HG03139 (cell line): ENCODE measurements around the gene OXGR1.

Experiments
- ATAC-seq: cut with Tn5 transposase; IDR thresholded peaks from one replicate; pipeline ENCODE4 v1.9.1; 2021; ENCODE audit not compliant: unreplicated experiment

OXGR1 gene

GRCh38 chr13:96963786-96964475 is 30.3 kb downstream of the OXGR1 start:
- no peak for ATAC-seq

- ATAC-seq: no peak
Observed at GRCh38 chr13:96960379-96960778, 33.9 kb downstream of the OXGR1 start.

DNA sequence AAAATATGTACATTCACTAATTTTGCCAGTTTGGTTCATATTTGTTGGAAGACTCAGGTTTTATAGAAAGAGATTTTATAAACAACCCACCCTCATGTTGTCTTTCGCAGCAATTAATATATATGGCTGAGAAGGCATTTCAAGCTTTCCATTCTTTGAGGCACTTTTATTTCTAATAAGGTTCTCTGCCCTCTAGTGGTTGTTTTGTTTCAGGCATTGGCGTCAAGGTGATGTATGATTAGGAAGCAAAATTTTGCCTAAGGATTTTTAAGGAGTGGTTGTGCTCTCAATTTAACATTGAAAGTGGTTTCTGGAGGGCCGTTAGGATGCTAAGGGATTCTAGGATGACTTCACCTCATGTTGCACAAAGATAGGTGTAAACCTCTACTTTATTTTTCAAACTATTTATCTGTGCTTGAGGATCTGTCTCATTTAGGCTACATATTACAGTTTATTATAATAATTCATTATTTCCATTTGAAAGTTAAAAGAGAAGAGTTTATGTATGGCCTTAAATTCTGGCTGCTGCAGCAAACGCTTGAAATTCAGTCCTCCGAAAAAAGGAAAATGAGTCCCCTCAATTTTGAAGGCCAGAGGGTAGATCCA is 35.9 kb downstream of the OXGR1 start:
- ATAC-seq: no peak

GRCh38 chr13:96952595-96952994 is 41.7 kb downstream of the OXGR1 start:
- no peak for ATAC-seq

GRCh38 chr13:96948127-96948526 is 46.1 kb downstream of the OXGR1 start:
- ATAC-seq: no peak

DNA sequence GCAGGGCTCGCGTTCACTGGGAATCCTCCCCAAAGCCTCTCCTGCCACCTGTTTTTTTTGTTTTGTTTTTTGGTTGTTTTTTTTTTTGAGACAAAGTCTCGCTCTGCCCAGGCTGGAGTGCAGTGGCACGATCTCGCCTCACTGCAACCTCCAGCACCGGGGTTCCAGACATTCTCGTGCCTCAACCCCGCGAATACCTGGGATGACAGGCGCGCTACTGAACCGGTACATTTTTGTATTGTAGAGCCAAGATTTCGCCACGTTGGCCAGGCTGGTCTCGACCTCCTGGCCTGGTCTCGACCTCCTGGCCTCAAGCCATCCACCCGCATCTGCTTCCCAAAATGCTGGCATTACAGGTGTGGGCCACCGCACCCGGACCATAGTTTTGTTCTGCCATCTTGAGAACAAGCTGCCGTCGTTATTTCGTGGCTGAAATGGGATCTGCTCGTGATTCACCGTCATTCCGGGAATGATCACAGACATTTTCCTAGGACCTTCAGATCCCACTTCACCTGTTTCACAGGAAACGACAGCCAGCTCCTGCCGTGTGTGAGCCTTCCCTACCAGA is 46.8 kb downstream of the OXGR1 start:
- ATAC-seq: no peak

DNA sequence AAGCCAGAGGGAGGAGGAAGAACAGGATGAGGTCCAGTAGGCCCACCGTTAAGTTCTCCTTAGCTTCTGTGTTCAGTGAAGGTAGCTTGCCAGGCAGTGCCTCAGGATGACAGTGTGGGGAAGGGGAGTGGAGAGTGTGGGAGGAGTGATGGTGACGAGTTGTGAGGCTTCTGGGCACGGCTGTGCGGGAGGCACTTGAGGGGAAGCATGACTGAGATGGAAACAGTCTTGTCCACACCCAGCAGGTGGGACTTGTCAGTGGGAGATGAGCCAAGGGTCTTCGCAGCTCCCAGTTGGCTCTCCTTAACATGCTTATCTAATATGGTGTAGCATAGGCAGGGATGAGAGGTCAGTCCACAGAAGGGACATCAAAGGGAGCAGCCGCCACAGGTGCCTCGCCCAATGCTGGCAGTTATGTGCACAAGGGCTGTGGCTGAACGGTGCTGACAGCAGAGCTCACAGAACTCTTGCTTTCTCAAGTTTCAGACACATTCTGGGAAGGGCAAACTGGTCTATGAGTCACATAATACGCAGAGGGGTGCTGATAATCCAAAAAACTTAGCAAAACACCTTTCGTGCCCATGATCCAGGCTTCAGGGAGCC is 47.5 kb downstream of the OXGR1 start:
- ATAC-seq: no peak

- no peak for ATAC-seq
Observed at GRCh38 chr13:96940961-96941360, 53.3 kb downstream of the OXGR1 start.

DNA sequence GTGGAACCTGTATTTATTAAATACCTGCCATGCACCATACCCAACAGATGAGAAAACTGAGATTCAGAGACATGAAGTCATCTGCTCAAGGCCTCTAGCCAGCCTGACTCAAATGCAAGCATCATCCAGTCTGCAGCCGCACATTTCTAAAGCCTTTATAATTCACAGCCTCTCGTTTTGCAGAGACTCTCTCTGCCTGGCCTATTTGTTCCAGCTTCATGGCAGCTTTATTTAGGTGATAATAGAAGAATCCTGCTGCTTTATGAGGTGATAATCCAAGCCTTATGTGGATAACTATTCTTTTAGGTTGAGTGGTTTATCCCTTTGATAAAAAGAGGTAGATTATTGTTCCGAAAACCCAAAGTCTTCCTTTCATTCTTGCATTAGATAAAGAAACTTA is 58.4 kb downstream of the OXGR1 start:
- no peak for ATAC-seq
